ENCODE results near the gene PDE4B.
A peak's percentile ranks its signal among the peaks of the same experiment; 100 is the strongest.

The PDE4B gene

GRCh38 chr1:66246351-66247269, 453.9 kb downstream of the PDE4B start:
- Histone ChIP-seq H3K27me3 (ENCODE audit: low read depth, low read length) (no peaks in the 10 kb centered on the region), H3K27ac (ENCODE audit: low read length) (no peak overlapping the region; the same call in 1 of the 2 replicates), H4K20me1 (ENCODE audit: insufficient read depth, low read length) (no peaks in the 10 kb centered on the region), H3K36me3 (replicated peaks; ENCODE audit: low read depth, low read length) (no peaks in the 10 kb centered on the region), H3K4me1 (ENCODE audit: low read length) (peaks cover 85% of the 10 kb centered on the region), H3K9ac (ENCODE audit: low read length) (no peak overlapping the region), H3K4me3 (ENCODE audit: low read length) (peak overlapping the region; percentile 72; the same call in 1 of the 2 replicates), H3K4me2 (ENCODE audit: low read length) (peak overlapping the region; percentile 78), H3K79me2 (ENCODE audit: low read length) (no peaks in the 10 kb centered on the region), H3K9me3 (ENCODE audit: insufficient read depth, low read length) (no peaks in the 10 kb centered on the region), H2AFZ (ENCODE audit: low read depth, low read length) (no peak overlapping the region)
- TF ChIP-seq CTCF (IDR thresholded peaks at IDR 0.05; ENCODE audit: low read depth, low read length) (no peak), EZH2phosphoT487 (IDR thresholded peaks at IDR 0.05; ENCODE audit: low read depth) (no peak)

- H3K4me1 ChIP-seq (ENCODE audit: low read length): peaks cover 90% of the 10 kb centered on the region
- H3K79me2 ChIP-seq (ENCODE audit: low read length): no peaks in the 10 kb centered on the region
- no peaks in the 10 kb centered on the region for H3K9me3 ChIP-seq (ENCODE audit: insufficient read depth, low read length)
- H3K9ac ChIP-seq (ENCODE audit: low read length): peak overlapping the region; percentile 43
- H3K4me3 ChIP-seq (ENCODE audit: low read length): peak overlapping the region; percentile 72
- H4K20me1 ChIP-seq (ENCODE audit: insufficient read depth, low read length): no peaks in the 10 kb centered on the region
- no peaks in the 10 kb centered on the region for H3K27me3 ChIP-seq (ENCODE audit: low read depth, low read length)
- H3K4me2 ChIP-seq (ENCODE audit: low read length): peak overlapping the region; percentile 78
- peak overlapping the region; percentile 39 for H2AFZ ChIP-seq (ENCODE audit: low read depth, low read length)
- H3K27ac ChIP-seq (ENCODE audit: low read length): peak overlapping the region; percentile 39
- no peaks in the 10 kb centered on the region for H3K36me3 ChIP-seq (replicated peaks; ENCODE audit: low read depth, low read length)
- TF ChIP-seq CTCF (IDR thresholded peaks at IDR 0.05; ENCODE audit: low read depth, low read length) (no peak), EZH2phosphoT487 (IDR thresholded peaks at IDR 0.05; ENCODE audit: low read depth) (no peak)
Observed at GRCh38 chr1:66247415-66248208, 454.9 kb downstream of the PDE4B start.

- peak overlapping the region; percentile 78 for H3K4me2 ChIP-seq (ENCODE audit: low read length)
- H3K79me2 ChIP-seq (ENCODE audit: low read length): no peaks in the 10 kb centered on the region
- no peaks in the 10 kb centered on the region for H3K36me3 ChIP-seq (replicated peaks; ENCODE audit: low read depth, low read length)
Observed at GRCh38 chr1:66248257-66248656, 455.6 kb downstream of the PDE4B start.

More at GRCh38 chr1:66248257-66248656, 455.6 kb downstream of the PDE4B start:
- Histone ChIP-seq H3K27me3 (ENCODE audit: low read depth, low read length) (no peaks in the 10 kb centered on the region), H3K4me3 (ENCODE audit: low read length) (no peak overlapping the region), H3K27ac (ENCODE audit: low read length) (no peak overlapping the region), H4K20me1 (ENCODE audit: insufficient read depth, low read length) (no peaks in the 10 kb centered on the region), H2AFZ (ENCODE audit: low read depth, low read length) (no peak overlapping the region), H3K4me1 (ENCODE audit: low read length) (peaks cover 91% of the 10 kb centered on the region), H3K9ac (ENCODE audit: low read length) (peak overlapping the region; percentile 43; the same call in 1 of the 2 replicates), H3K9me3 (ENCODE audit: insufficient read depth, low read length) (no peaks in the 10 kb centered on the region)
- no peak for TF ChIP-seq CTCF (IDR thresholded peaks at IDR 0.05; ENCODE audit: low read depth, low read length)
- TF ChIP-seq EZH2phosphoT487 (IDR thresholded peaks at IDR 0.05; ENCODE audit: low read depth): no peak
